GM23248 (cell line): ENCODE data around the gene ZFYVE21. TPM values are rescaled to one million over a fixed set of nuclear protein-coding genes. Genes with fewer than 3 reads are reported as not detected.

ENCODE experiments used
- DNase-seq: peaks from one replicate; pipeline ENCODE4 v3.0.0-alpha.2; 2015
- H2AFZ ChIP-seq: fragments of 200-600 bp; sonication (generic); 2 replicates; pipeline ENCODE4 v1.6.1; 2016; ENCODE audit warnings: antibody characterized with exemption
- H3F3A ChIP-seq: fragments of 200-600 bp; sonication (generic); 2 replicates; pipeline ENCODE4 v1.6.1; 2016; ENCODE audit warnings: mild to moderate bottlenecking, antibody characterized with exemption, mixed run types; ENCODE audit not compliant: insufficient read depth
- H3K27ac ChIP-seq: fragments of 200-600 bp; sonication (generic); 2 replicates; pipeline ENCODE4 v1.5.1; 2016; ENCODE audit warnings: mild to moderate bottlenecking
- H3K27me3 ChIP-seq: fragments of 200-600 bp; sonication (generic); replicated peaks from 2 replicates; pipeline ENCODE4 v1.6.1; 2016; ENCODE audit warnings: mild to moderate bottlenecking; ENCODE audit not compliant: insufficient read depth
- H3K36me3 ChIP-seq: fragments of 200-600 bp; sonication (generic); 2 replicates; pipeline ENCODE4 v1.6.1; 2016; ENCODE audit warnings: low read depth, mild to moderate bottlenecking
- H3K4me1 ChIP-seq: fragments of 200-600 bp; sonication (generic); 2 replicates; pipeline ENCODE4 v1.6.1; 2016; ENCODE audit warnings: mild to moderate bottlenecking; ENCODE audit not compliant: insufficient read depth
- H3K4me2 ChIP-seq: fragments of 200-600 bp; sonication (generic); one replicate; pipeline ENCODE4 v1.6.1; 2016; ENCODE audit warnings: mild to moderate bottlenecking; ENCODE audit not compliant: unreplicated experiment
- H3K4me3 ChIP-seq: fragments of 200-600 bp; sonication (generic); 2 replicates; pipeline ENCODE4 v1.5.1; 2016; ENCODE audit warnings: mild to moderate bottlenecking
- H3K79me2 ChIP-seq: fragments of 200-600 bp; sonication (generic); 2 replicates; pipeline ENCODE4 v1.6.1; 2016; ENCODE audit warnings: mild to moderate bottlenecking; ENCODE audit not compliant: insufficient read depth
- H3K9ac ChIP-seq: fragments of 200-600 bp; sonication (generic); 2 replicates; pipeline ENCODE4 v1.6.1; 2016; ENCODE audit warnings: mild to moderate bottlenecking
- H3K9me2 ChIP-seq: fragments of 200-600 bp; sonication (generic); 2 replicates; pipeline ENCODE4 v1.6.1; 2016; ENCODE audit warnings: mixed run types, mild to moderate bottlenecking, moderate library complexity; ENCODE audit not compliant: insufficient read depth
- H3K9me3 ChIP-seq: fragments of 200-600 bp; sonication (generic); one replicate; pipeline ENCODE4 v1.6.1; 2017; ENCODE audit warnings: low read depth
- H4K20me1 ChIP-seq: fragments of 200-600 bp; sonication (generic); 2 replicates; pipeline ENCODE4 v1.6.0; 2016; ENCODE audit not compliant: insufficient read depth
- EZH2 ChIP-seq: fragments of 200-600 bp; sonication (generic); IDR thresholded peaks from 2 replicates; pipeline ENCODE4 v1.6.1; 2018; ENCODE audit warnings: antibody characterized with exemption, mild to moderate bottlenecking; ENCODE audit not compliant: insufficient read depth, poor library complexity, severe bottlenecking
- EZH2phosphoT487 ChIP-seq: fragments of 200-600 bp; sonication (generic); IDR thresholded peaks from 2 replicates; pipeline ENCODE4 v1.6.1; 2018; ENCODE audit warnings: antibody characterized with exemption, moderate library complexity, mild to moderate bottlenecking, low read depth; ENCODE audit not compliant: insufficient read depth
- WGBS, 2 experiments: methylation state at CpG; one replicate each; pipeline ENCODE4 v1.1.6; 2015 to 2017; ENCODE audit warnings: low lambda C conversion rate in 2 of 2, low coverage in 1 of 2; ENCODE audit errors: missing lambda C conversion rate in 2 of 2; 5-methylcytosine and 5-hydroxymethylcytosine counted together
- in situ Hi-C: fragments of 300-500 bp; cut with MboI; formaldehyde crosslinking; loops from 2 replicates; pipeline ENCODE4 v1.15.0; 2020
- polyA plus RNA-seq: library from polyadenylated mRNA; unstranded; fragments of >200 nt; fragmentation: Nextera tagmentation; extraction: Ambion mirVana; gene quantifications from 2 replicates; pipeline ENCODE4 v1.2.1, GENCODE V29; 2016
- total RNA-seq: library from RNA; depleted of rRNA; stranded (reverse); fragments of >200 nt; shearing (Covaris generic); gene quantifications from 2 replicates; pipeline ENCODE4 v1.2.3, GENCODE V29; 2014

The ZFYVE21 gene
- total and polyA plus RNA-seq, 2 experiments from 2014 or later: 77.4 to 112 TPM

DNA sequence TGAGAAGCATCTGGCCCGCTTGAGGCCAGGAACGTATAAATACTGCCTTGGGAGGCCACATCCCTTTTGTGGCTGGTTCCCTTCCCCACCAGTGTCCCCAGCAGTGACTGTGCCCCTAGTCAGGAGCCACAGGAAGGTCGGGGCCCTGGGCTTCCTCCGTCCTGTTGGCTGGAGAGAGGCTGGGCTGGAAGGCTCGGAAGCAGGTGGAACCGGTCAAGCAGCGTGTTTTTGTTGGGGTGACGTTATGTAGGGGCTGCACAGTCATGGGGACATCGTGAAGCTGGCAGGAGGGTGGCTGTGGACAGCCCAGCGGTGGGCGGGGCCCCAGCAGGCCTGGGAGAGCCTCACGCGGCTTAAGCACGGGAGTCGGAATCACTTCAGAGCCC, 10.5 kb upstream of the ZFYVE21 start:
- Histone ChIP-seq H3F3A (peaks cover 8% of the 10 kb centered on the region), H3K36me3 (peaks cover 12% of the 10 kb centered on the region; the same call in 1 of the 2 replicates), H3K9me3 (no peaks in the 10 kb centered on the region), H3K27me3 (no peaks in the 10 kb centered on the region), H3K79me2 (0 out of 2 replicates have a peak, but pooled peaks cover 4% of the 10 kb centered on the region), H3K27ac (no peak overlapping the region), H3K4me1 (no peaks in the 10 kb centered on the region), H3K9ac (no peak overlapping the region), H4K20me1 (no peaks in the 10 kb centered on the region), H3K4me3 (no peak overlapping the region), H2AFZ (no peak overlapping the region), H3K4me2 (no peak overlapping the region), H3K9me2 (no peaks in the 10 kb centered on the region)
- DNase-seq: no peak
- no peak for TF ChIP-seq EZH2
- no peak for TF ChIP-seq EZH2phosphoT487
- in situ Hi-C loops: no loop called here
- WGBS, 2 experiments: 89 to 94% methylated on average over 14 to 15 of the region's 15 CpGs

DNA sequence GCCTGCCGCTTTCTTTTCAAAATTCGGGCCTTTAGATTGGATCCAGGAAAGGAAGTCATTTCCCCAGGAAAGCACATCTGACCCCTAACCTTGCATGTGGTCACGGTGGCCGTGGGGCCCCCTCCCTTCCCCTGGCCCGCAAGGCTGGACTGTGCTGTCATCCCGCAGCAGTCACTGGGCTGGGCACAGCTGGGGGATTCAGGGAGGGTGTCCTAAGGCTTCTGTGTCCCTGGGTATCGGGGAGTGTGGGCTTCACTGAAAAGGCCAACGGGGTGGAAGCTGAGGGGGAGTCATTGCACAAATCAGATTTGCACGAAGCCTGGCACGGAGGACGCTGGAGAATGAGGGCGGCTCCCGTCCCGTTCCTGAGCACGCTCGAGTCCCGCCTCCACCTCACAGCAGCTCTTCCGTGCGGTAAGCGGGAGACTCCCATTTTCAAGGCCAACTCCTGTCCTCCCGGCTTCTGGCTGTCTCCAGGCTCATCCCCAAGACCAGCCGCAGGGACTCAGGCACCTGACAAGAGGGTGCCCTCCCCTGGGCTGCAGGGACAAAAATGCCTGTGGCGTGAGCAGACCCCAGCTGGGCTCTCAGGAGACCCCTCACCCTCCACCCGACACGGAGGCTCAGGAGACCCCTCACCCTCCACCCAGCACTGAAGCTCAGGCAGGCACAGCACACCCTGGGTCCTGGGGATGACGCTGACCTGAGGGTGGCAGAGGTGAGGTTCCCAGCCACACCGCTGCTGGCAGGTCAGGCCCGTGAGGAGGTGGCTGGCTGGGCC, 9.9 kb upstream of the ZFYVE21 start:
- Histone ChIP-seq H3K36me3 (peaks cover 12% of the 10 kb centered on the region; the same call in 1 of the 2 replicates), H3K4me3 (no peak overlapping the region), H3K4me2 (no peak overlapping the region), H3K27me3 (no peaks in the 10 kb centered on the region), H3K9ac (no peak overlapping the region), H3F3A (peaks cover 11% of the 10 kb centered on the region), H3K4me1 (no peaks in the 10 kb centered on the region), H3K9me3 (no peaks in the 10 kb centered on the region), H3K79me2 (0 out of 2 replicates have a peak, but pooled peaks cover 4% of the 10 kb centered on the region), H2AFZ (no peak overlapping the region), H3K27ac (no peak overlapping the region), H3K9me2 (no peaks in the 10 kb centered on the region), H4K20me1 (no peaks in the 10 kb centered on the region)
- DNase-seq: no peak
- in situ Hi-C loops: no loop called here
- TF ChIP-seq EZH2phosphoT487 (no peak), EZH2 (no peak)
- WGBS, 2 experiments: 87% methylated on average over 28 of the region's 28 CpGs

- 92% methylated on average over 39 to 41 of the region's 41 CpGs for WGBS, 2 experiments
- Histone ChIP-seq H3K4me3 (no peak overlapping the region), H3K4me2 (no peak overlapping the region), H3K36me3 (peaks cover 5% of the 10 kb centered on the region; the same call in 1 of the 2 replicates), H3K9ac (no peak overlapping the region), H3F3A (peaks cover 17% of the 10 kb centered on the region), H3K4me1 (no peaks in the 10 kb centered on the region), H3K27ac (no peak overlapping the region), H3K9me3 (no peaks in the 10 kb centered on the region), H2AFZ (no peak overlapping the region), H3K9me2 (no peaks in the 10 kb centered on the region), H3K79me2 (0 out of 2 replicates have a peak, but pooled peaks cover 4% of the 10 kb centered on the region), H4K20me1 (no peaks in the 10 kb centered on the region), H3K27me3 (no peaks in the 10 kb centered on the region)
- TF ChIP-seq EZH2 (no peak), EZH2phosphoT487 (no peak)
- in situ Hi-C loops: no loop called here
- DNase-seq: no peak
Measured at GRCh38 chr14:103706551-103707328, 8.9 kb upstream of the ZFYVE21 start.

DNA sequence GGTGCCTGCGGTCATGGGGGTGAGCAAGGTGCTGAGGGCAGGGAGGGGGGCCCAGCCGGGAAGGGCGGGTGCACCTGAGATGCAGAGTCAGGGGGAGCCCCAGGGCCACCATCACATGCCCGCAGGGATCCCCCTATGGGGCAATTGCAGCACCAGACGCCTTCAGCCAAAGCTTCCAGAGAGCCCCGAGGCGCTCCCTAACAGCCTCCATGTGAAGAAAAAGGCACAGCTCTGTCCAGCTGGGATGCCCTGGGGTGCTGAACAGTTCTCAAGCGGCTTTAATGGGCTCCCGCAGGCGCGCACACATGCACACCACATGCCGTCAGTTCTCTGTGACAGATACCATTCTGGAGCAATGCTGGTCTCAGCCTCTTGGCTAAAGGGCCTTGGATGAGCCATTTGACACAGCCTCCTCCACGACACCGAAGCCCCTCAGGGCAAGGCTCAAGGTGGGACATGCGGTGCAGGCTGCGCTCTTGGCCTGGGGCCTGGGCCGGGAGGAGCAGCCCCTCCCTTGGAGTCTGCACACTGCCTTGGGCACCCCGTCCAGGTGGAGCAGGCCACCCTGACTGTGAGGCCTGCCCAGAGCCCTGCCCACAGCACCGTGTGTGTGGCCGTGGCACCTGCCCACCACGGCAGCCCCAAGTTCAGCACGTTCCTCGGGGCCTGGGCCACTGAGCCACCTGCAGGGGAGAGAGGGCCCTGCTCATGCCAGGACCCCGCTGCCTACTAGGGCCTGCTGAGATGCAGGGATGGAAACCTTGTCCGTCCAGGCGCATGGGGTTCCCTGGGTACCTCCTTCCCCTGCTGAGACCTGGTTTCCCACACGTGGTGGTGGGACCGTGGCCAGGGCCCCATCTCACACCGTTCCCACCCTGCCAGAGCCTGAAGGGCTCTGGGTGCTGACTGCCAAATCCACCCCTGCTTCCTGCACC, 8.0 kb upstream of the ZFYVE21 start:
- H3K4me3 ChIP-seq: no peak overlapping the region
- H3K9ac ChIP-seq: no peak overlapping the region
- no peak overlapping the region for H2AFZ ChIP-seq
- peaks cover 4% of the 10 kb centered on the region; the same call in 1 of the 2 replicates for H3K36me3 ChIP-seq
- no peaks in the 10 kb centered on the region for H4K20me1 ChIP-seq
- no peak overlapping the region for H3K4me2 ChIP-seq
- TF ChIP-seq EZH2phosphoT487 (no peak), EZH2 (no peak)
- no peak for DNase-seq
- H3F3A ChIP-seq: peaks cover 17% of the 10 kb centered on the region
- H3K9me2 ChIP-seq: no peaks in the 10 kb centered on the region
- no peaks in the 10 kb centered on the region for H3K9me3 ChIP-seq
- H3K4me1 ChIP-seq: no peaks in the 10 kb centered on the region
- in situ Hi-C loops: no loop called here
- H3K27ac ChIP-seq: no peak overlapping the region
- H3K79me2 ChIP-seq: no peaks in the 10 kb centered on the region
- WGBS, 2 experiments: 73 to 74% methylated on average over 23 to 24 of the region's 29 CpGs
- no peaks in the 10 kb centered on the region for H3K27me3 ChIP-seq
